LNCAP (cell line): ENCODE measurements around the gene UGT1A4.

Source experiments
- CTCF ChIP-seq: fragments of 450-650 bp; IDR thresholded peaks from 2 replicates; pipeline ENCODE4 v1.5.1; 2017; ENCODE audit warnings: mild to moderate bottlenecking

UGT1A4 gene

GRCh38 chr2:233679196-233679595, 39.3 kb upstream of the UGT1A4 start:
- no peak for TF ChIP-seq CTCF

- no peak for TF ChIP-seq CTCF
These were observed 38.0 kb upstream of the UGT1A4 start for GRCh38 chr2:233680361-233681045.

- no peak for TF ChIP-seq CTCF
These were observed 36.9 kb upstream of the UGT1A4 start, which contains the start of gene UGT1A7 for GRCh38 chr2:233681521-233682099. Gene UGT1A7, plus strand, starts transcription at chr2:233681901. Its CDS starts 37 bp downstream, at chr2:233681938.

GRCh38 chr2:233684640-233685039, 33.9 kb upstream of the UGT1A4 start:
- TF ChIP-seq CTCF, result no peak

- TF ChIP-seq CTCF, result no peak
These were observed 31.6 kb upstream of the UGT1A4 start for GRCh38 chr2:233686928-233687327.

- no peak for TF ChIP-seq CTCF
These were observed 30.2 kb upstream of the UGT1A4 start for GRCh38 chr2:233688341-233688740.

GRCh38 chr2:233689031-233689430, 29.5 kb upstream of the UGT1A4 start:
- no peak for TF ChIP-seq CTCF
